B cell (primary cell): Measurements from ENCODE around the gene GRIN2D.

Experiments used
- EZH2 ChIP-seq: IDR thresholded peaks from 2 replicates; pipeline ENCODE4 v1.6.1; 2012; ENCODE audit warnings: borderline replicate concordance, low read depth, mild to moderate bottlenecking, moderate library complexity, low read length; ENCODE audit not compliant: insufficient read depth, poor library complexity, severe bottlenecking
- TF ChIP-seq, protein P1 (sequence below): fragments of 200-600 bp; IDR thresholded peaks from one replicate; pipeline ENCODE4 v1.8.0; 2022; ENCODE audit warnings: antibody characterized with exemption, mild to moderate bottlenecking

- TF ChIP-seq EZH2, result no peak
- TF ChIP-seq, protein P1, sequence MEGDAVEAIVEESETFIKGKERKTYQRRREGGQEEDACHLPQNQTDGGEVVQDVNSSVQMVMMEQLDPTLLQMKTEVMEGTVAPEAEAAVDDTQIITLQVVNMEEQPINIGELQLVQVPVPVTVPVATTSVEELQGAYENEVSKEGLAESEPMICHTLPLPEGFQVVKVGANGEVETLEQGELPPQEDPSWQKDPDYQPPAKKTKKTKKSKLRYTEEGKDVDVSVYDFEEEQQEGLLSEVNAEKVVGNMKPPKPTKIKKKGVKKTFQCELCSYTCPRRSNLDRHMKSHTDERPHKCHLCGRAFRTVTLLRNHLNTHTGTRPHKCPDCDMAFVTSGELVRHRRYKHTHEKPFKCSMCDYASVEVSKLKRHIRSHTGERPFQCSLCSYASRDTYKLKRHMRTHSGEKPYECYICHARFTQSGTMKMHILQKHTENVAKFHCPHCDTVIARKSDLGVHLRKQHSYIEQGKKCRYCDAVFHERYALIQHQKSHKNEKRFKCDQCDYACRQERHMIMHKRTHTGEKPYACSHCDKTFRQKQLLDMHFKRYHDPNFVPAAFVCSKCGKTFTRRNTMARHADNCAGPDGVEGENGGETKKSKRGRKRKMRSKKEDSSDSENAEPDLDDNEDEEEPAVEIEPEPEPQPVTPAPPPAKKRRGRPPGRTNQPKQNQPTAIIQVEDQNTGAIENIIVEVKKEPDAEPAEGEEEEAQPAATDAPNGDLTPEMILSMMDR, result no peak
Measured at GRCh38 chr19:48348045-48348444, 45.4 kb upstream of the GRIN2D start.
